K562 (cell line): Measurements from ENCODE around the gene LRRC25. TPM values are rescaled to one million over a fixed set of nuclear protein-coding genes. Genes with fewer than 3 reads are reported as not detected.

Experiments used
- CTBP1 ChIP-seq: fragments of 450-650 bp; IDR thresholded peaks from 2 replicates; pipeline ENCODE4 v1.6.1; 2016; ENCODE audit warnings: borderline replicate concordance
- E2F8 ChIP-seq: fragments of 450-650 bp; IDR thresholded peaks from 2 replicates; pipeline ENCODE4 v1.7.1; 2018; ENCODE audit warnings: mild to moderate bottlenecking, low read depth; ENCODE audit not compliant: partially characterized antibody
- EZH2 ChIP-seq: IDR thresholded peaks from 2 replicates; pipeline ENCODE4 v1.6.1; 2012; ENCODE audit warnings: low read depth, mild to moderate bottlenecking, inconsistent platforms, low read length, borderline replicate concordance
- FOXJ3 ChIP-seq: sonication (generic); formaldehyde crosslinking; IDR thresholded peaks from 2 replicates; pipeline ENCODE4 v1.4.0; 2020; ENCODE audit warnings: mild to moderate bottlenecking, missing genetic modification reagents
- NCOA4 ChIP-seq: fragments of 450-650 bp; IDR thresholded peaks from 2 replicates; pipeline ENCODE4 v1.6.1; 2018; ENCODE audit warnings: mild to moderate bottlenecking; ENCODE audit not compliant: partially characterized antibody
- RBM34 ChIP-seq: fragments of 200-400 bp; formaldehyde crosslinking; IDR thresholded peaks from 2 replicates; pipeline ENCODE4 v1.6.1; 2018; ENCODE audit warnings: low read length, borderline replicate concordance; ENCODE audit not compliant: insufficient read depth
- ZBTB49 ChIP-seq: sonication (generic); formaldehyde crosslinking; IDR thresholded peaks from 2 replicates; pipeline ENCODE4 v1.8.0; 2022; ENCODE audit warnings: missing genetic modification reagents, mild to moderate bottlenecking, borderline replicate concordance
- ZKSCAN8 ChIP-seq: fragments of 200-800 bp; sonication (Bioruptor generic); IDR thresholded peaks from 2 replicates; pipeline ENCODE4 v1.6.1; 2016; ENCODE audit warnings: missing genetic modification characterization, missing compliant biosample characterization
- ZNF121 ChIP-seq: sonication (generic); formaldehyde crosslinking; conservative IDR thresholded peaks from 2 replicates; pipeline ENCODE4 v1.8.0; 2022; ENCODE audit warnings: missing genetic modification reagents
- ZNF507 ChIP-seq: conservative IDR thresholded peaks from 2 replicates; pipeline ENCODE4 v1.6.1; 2017; ENCODE audit warnings: missing genetic modification characterization, missing compliant biosample characterization
- polyA plus RNA-seq, 8 experiments: library from polyadenylated mRNA; depleted of rRNA in 4 of 8; stranded (reverse) in 5 of 8; unstranded in 3 of 8; fragments of >200 nt; fragmentation: Nextera tagmentation in 2 of 8; fragmentation: Illumina TruSeq in 1 of 8; extraction: Ambion mirVana in 2 of 8; extraction: Trizol in 1 of 8; gene quantifications; 2 replicates each; pipeline versions ENCODE4 v1.2.1 to v1.2.3, GENCODE V29; 2011 to 2014; ENCODE audit warnings: inconsistent platforms in 1 of 8, missing spikeins in 1 of 8
- total RNA-seq, 7 experiments: library from RNA; depleted of rRNA in 6 of 7; stranded (reverse); fragments of >200 nt in 6 of 7; fragmentation: Illumina TruSeq in 2 of 7; extraction: Trizol in 2 of 7; gene quantifications; 2 replicates each; pipeline versions ENCODE4 v1.2.1 to v1.2.3, GENCODE V29; 2011 to 2021; ENCODE audit warnings: low replicate concordance in 1 of 7
- TF ChIP-seq, protein P1 (sequence below): sonication (generic); formaldehyde crosslinking; IDR thresholded peaks from 2 replicates; pipeline ENCODE4 v1.8.1; 2023; ENCODE audit warnings: mild to moderate bottlenecking, missing genetic modification reagents
- TF ChIP-seq, protein P2 (sequence below): fragments of 250-450 bp; sonication (Bioruptor Pico); IDR thresholded peaks from 2 replicates; pipeline ENCODE4 v1.4.0; 2020

LRRC25 gene
- total and polyA plus RNA-seq, 9 of the 15 experiments (the other 6 are each of a cell fraction or from before 2014, with no cell fraction given), result 0.07 to 0.36 (median 0.10) TPM; not detected in 3

GRCh38 chr19:18437491-18438330 is 40.3 kb upstream of the LRRC25 start, which contains the start of gene ISYNA1 (continued):
- TF ChIP-seq, protein P1, sequence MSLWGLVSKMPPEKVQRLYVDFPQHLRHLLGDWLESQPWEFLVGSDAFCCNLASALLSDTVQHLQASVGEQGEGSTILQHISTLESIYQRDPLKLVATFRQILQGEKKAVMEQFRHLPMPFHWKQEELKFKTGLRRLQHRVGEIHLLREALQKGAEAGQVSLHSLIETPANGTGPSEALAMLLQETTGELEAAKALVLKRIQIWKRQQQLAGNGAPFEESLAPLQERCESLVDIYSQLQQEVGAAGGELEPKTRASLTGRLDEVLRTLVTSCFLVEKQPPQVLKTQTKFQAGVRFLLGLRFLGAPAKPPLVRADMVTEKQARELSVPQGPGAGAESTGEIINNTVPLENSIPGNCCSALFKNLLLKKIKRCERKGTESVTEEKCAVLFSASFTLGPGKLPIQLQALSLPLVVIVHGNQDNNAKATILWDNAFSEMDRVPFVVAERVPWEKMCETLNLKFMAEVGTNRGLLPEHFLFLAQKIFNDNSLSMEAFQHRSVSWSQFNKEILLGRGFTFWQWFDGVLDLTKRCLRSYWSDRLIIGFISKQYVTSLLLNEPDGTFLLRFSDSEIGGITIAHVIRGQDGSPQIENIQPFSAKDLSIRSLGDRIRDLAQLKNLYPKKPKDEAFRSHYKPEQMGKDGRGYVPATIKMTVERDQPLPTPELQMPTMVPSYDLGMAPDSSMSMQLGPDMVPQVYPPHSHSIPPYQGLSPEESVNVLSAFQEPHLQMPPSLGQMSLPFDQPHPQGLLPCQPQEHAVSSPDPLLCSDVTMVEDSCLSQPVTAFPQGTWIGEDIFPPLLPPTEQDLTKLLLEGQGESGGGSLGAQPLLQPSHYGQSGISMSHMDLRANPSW (CRISPR knock-in tag), result 0 out of 2 replicates have a peak, but pooled peaks have one; percentile 55
- TF ChIP-seq ZBTB49, result no peak
- TF ChIP-seq ZNF507, result no peak
- no peak for TF ChIP-seq EZH2
- TF ChIP-seq CTBP1, result peak; percentile 51; the same call in 1 of the 2 replicates
- no peak for TF ChIP-seq ZNF121
- no peak for TF ChIP-seq E2F8
- no peak for TF ChIP-seq ZKSCAN8 (CRISPR knock-in tag)
- TF ChIP-seq NCOA4, result no peak
- TF ChIP-seq FOXJ3 (CRISPR knock-in tag), result no peak
- TF ChIP-seq, protein P2, sequence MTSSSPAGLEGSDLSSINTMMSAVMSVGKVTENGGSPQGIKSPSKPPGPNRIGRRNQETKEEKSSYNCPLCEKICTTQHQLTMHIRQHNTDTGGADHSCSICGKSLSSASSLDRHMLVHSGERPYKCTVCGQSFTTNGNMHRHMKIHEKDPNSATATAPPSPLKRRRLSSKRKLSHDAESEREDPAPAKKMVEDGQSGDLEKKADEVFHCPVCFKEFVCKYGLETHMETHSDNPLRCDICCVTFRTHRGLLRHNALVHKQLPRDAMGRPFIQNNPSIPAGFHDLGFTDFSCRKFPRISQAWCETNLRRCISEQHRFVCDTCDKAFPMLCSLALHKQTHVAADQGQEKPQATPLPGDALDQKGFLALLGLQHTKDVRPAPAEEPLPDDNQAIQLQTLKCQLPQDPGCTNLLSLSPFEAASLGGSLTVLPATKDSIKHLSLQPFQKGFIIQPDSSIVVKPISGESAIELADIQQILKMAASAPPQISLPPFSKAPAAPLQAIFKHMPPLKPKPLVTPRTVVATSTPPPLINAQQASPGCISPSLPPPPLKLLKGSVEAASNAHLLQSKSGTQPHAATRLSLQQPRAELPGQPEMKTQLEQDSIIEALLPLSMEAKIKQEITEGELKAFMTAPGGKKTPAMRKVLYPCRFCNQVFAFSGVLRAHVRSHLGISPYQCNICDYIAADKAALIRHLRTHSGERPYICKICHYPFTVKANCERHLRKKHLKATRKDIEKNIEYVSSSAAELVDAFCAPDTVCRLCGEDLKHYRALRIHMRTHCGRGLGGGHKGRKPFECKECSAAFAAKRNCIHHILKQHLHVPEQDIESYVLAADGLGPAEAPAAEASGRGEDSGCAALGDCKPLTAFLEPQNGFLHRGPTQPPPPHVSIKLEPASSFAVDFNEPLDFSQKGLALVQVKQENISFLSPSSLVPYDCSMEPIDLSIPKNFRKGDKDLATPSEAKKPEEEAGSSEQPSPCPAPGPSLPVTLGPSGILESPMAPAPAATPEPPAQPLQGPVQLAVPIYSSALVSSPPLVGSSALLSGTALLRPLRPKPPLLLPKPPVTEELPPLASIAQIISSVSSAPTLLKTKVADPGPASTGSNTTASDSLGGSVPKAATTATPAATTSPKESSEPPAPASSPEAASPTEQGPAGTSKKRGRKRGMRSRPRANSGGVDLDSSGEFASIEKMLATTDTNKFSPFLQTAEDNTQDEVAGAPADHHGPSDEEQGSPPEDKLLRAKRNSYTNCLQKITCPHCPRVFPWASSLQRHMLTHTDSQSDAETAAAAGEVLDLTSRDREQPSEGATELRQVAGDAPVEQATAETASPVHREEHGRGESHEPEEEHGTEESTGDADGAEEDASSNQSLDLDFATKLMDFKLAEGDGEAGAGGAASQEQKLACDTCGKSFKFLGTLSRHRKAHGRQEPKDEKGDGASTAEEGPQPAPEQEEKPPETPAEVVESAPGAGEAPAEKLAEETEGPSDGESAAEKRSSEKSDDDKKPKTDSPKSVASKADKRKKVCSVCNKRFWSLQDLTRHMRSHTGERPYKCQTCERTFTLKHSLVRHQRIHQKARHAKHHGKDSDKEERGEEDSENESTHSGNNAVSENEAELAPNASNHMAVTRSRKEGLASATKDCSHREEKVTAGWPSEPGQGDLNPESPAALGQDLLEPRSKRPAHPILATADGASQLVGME, result no peak
- no peak; the same call in 1 of the 2 replicates for TF ChIP-seq RBM34
